HuH-7 (cell line): ENCODE measurements around the gene UNC5A.
A peak's percentile ranks its signal among the peaks of the same experiment; 100 is the strongest.
"Not testable (repeated sequence)": the region's sequence is repeated elsewhere in the genome, so short reads cannot be mapped to it uniquely, and the experiment has no call there.

Source experiments
- DNase-seq: peaks from one replicate; pipeline ENCODE4 v3.0.0; 2011; ENCODE audit warnings: low spot score

UNC5A gene

GRCh38 chr5:176864755-176865154 lies 54.4 kb downstream of the UNC5A start:
- no peak for DNase-seq

- DNase-seq = no peak
Observed at GRCh38 chr5:176865964-176866363, 55.6 kb downstream of the UNC5A start.

DNA sequence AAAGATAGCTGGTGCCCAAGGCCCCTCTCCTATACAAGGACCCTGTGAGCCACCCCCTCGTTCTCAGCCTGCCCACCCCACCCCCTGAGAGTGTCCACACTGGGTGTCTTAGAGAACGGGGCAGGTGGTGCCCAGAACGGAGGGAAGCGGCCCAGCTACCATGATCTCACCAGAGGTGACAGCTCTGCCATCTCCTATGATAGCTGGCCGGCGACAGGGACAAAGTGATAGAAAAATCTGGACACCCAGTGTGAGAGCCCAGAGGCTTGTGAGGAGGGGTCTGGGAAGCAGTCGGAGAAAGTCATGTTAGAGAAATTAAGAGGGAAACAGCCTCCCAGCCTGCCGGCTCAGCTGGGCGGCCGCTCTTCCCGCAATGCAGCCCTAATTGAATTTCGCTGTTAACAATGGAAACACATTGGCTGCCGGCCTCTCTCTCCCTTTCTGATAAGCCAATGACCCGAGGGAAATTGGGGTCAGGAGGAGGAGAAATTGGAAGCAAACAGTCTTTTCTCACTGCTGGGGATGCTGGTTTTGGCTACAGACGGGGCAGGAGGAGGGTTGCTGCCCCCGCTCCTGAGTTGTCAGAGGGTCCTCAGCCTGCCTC lies 56.5 kb downstream of the UNC5A start:
- no peak for DNase-seq

DNA sequence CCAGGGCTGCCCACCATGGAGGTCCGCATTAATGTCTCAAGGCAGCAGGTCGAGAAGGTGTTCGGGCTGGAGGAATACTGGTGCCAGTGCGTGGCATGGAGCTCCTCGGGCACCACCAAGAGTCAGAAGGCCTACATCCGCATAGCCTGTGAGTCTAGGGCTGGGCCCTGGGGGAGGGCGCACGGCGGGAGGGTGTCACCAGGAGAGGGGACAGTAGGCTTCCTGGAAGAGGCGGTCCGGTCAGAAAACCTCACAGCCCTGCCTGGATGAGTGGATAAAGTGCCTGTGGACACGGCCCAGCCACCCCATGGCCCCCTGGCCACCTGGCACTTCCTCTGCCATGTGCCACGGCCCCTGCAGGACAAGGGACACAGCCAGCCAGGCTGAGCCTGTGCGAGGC lies 57.8 kb downstream of the UNC5A start:
- DNase-seq = no peak

DNA sequence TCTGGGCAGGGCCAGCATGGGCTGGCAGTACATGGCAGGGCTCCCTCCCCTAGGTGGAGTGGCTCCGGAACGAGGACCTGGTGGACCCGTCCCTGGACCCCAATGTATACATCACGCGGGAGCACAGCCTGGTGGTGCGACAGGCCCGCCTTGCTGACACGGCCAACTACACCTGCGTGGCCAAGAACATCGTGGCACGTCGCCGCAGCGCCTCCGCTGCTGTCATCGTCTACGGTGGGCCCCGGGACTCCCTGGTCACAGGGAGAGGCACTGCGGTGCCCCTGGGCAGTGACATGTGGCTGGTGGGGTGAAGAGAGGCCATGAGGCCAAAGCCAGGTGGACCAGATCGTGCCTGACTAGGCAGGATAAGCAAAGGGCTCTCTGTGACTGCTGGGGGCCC lies 58.4 kb downstream of the UNC5A start:
- no peak for DNase-seq

DNA sequence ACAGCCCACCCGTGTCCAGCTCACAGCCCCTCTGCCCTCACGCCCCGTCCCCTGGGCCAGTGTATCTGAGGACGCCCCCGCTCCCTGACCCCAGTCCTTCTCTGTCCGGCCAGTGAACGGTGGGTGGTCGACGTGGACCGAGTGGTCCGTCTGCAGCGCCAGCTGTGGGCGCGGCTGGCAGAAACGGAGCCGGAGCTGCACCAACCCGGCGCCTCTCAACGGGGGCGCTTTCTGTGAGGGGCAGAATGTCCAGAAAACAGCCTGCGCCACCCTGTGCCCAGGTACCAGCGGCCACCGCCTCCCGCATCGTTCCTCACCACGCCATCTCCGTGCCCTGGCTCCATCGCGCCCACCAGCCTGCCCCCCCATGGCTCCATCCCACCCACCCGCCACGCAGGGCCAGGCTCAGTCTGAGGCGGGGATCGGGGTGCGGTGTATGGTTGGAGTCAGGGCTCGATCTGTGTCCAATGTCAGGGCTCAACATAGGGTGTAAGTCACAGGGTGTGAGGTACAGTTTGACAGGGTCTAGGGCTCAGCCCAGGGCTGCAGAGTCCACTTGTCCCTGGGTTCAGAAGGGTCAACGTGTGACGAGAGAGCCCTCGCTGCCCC lies 59.2 kb downstream of the UNC5A start:
- no peak for DNase-seq

DNA sequence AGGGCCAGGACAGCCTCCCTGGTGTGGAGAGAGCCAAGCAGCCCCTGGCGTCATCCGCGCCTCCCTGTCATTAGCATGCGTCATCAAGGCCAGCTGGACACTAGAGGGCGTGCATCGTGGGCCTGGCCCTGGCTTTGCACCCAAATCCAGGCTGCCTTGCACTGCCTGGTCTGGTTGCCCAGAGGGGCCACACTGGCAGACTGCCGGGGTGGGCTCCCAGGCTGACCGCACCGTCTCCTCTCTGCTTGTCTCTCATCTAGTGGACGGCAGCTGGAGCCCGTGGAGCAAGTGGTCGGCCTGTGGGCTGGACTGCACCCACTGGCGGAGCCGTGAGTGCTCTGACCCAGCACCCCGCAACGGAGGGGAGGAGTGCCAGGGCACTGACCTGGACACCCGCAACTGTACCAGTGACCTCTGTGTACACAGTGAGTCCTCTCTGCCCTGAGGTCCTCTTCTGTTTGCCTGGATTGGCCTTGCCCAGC lies 59.8 kb downstream of the UNC5A start:
- peak; percentile 97 for DNase-seq

GRCh38 chr5:176870644-176871043 lies 60.3 kb downstream of the UNC5A start:
- not testable (repeated sequence) for DNase-seq

- not testable (repeated sequence) for DNase-seq
Observed at GRCh38 chr5:176872586-176872985, 62.2 kb downstream of the UNC5A start.

DNA sequence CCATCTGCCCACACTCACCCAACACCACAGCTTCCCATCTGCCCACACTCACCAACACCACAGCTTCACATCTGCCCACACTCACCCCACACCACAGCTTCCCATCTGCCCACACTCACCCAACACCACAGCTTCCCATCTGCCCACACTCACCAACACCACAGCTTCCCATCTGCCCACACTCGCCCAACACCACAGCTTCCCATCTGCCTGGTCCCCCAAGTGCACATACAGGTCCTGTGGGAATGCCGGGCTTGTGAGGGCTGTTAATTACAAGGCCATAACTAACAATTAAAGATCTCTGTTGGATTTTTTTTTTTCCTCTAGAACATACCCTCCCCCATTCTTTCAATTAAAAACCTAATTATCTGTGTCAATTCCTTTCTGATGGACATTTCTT lies 62.7 kb downstream of the UNC5A start:
- DNase-seq = not testable (repeated sequence)

- DNase-seq = no peak
Observed at GRCh38 chr5:176873541-176874172, 63.3 kb downstream of the UNC5A start.

DNA sequence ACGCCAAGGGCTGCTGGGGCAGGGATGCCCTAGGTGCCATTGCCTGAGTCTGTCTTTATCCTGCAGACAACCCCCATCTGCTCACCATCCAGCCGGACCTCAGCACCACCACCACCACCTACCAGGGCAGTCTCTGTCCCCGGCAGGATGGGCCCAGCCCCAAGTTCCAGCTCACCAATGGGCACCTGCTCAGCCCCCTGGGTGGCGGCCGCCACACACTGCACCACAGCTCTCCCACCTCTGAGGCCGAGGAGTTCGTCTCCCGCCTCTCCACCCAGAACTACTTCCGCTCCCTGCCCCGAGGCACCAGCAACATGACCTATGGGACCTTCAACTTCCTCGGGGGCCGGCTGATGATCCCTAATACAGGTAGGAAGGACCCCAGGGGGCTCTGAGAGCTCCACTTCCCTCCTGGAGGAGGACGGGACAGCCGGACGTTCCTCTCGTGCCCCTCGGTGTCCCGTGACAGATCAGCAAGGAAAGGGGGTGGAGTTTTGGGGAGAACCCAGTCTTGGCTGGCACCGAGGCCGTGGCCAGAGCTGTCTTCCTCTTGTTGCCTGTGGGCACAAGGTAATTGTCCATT lies 63.9 kb downstream of the UNC5A start:
- DNase-seq = no peak

GRCh38 chr5:176875014-176875550 lies 64.7 kb downstream of the UNC5A start:
- no peak for DNase-seq

DNA sequence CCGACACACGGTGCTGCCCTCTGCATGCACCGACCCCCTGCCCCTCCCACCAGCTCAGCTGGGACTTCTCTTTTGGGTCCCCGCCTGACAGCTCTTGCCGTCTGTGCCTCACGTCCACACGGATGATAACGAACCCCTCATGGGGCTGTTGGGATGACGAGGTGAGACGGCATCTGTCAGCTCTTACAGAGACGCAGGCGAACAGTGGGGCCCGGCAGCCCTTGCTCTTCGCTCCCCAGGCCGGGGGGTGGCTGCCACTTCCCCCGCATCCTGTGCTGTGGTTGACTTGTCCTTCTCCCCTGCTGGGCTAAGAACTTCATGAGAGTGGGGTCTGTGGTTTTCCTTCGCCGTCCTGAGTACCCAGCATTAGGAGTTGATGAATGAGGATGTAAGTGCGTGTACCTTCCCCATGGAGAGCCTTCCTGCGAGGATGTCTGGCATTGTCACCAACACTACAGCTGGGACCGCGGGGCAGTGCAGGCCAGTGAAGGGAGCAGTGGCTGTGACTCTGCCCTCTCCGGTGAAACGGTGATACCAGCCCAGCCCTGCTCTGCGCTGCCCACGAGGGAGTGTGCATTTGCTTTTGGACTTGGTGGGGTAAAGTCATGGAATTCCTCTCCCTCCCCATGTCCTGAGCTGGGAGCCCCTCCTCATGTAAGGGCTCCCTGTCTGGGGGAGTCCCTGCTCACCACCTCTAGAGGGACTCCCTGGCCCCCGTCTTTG lies 65.6 kb downstream of the UNC5A start:
- DNase-seq = no peak

GRCh38 chr5:176876506-176877431 lies 66.4 kb downstream of the UNC5A start:
- no peak for DNase-seq

DNA sequence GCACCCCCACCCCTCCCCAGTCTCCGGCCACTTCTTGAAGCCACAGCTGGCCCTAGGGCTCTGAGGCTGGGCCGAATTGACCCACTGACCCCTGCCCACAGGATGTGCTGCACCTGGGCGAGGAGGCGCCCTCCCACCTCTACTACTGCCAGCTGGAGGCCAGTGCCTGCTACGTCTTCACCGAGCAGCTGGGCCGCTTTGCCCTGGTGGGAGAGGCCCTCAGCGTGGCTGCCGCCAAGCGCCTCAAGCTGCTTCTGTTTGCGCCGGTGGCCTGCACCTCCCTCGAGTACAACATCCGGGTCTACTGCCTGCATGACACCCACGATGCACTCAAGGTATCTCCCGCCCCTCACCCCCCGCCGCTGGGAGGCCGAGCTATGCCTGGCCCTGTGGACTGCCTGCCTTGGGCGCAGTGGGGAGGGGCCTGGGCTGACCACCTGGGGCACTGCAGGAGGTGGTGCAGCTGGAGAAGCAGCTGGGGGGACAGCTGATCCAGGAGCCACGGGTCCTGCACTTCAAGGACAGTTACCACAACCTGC lies 67.5 kb downstream of the UNC5A start:
- no peak for DNase-seq

- DNase-seq = no peak
Observed at GRCh38 chr5:176878463-176878862, 68.1 kb downstream of the UNC5A start.

DNA sequence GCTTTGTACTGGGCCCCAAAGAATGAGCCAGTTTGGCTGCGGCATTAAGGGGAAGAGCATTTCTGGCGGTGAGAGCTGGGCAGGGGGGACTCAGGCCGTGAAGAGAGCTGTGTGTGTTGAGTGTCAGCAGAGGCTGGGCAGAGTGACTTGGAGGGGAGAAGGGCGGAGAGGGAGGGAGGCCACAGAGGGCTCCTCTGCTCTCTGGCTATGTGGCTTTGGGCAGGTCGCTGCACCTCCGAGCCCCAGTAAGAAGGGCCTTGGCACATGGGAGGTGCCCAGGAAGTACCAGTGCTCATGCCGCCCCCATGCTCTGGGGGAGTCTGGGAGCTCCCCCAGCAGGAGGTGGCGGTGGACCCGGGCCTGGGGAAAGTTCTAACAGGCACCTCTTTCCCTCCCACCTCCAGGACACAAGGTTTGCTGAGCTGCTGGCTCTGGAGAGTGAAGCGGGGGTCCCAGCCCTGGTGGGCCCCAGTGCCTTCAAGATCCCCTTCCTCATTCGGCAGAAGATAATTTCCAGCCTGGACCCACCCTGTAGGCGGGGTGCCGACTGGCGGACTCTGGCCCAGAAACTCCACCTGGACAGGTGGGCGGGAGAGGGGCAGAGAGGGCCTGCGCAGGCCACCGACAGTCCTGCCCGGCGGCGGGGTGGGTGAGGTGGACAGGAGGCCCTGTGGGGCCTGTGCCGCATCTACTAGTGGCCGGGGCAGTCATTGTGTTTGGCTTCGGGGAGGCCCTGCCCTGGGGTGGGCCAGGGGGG lies 68.7 kb downstream of the UNC5A start:
- no peak for DNase-seq

- no peak for DNase-seq
Observed at GRCh38 chr5:176879663-176880361, 69.5 kb downstream of the UNC5A start.
